CD14-positive monocyte (primary cell): ENCODE measurements around the gene TUBB6. TPM values are rescaled to one million over a fixed set of nuclear protein-coding genes. Genes with fewer than 3 reads are reported as not detected.

Experiments used
- DNase-seq, 3 donors: peaks; one replicate each; pipeline ENCODE4 v3.0.0-alpha.2; 2011 to 2022
- H2AFZ ChIP-seq: 2 replicates; pipeline ENCODE4 v1.6.0; 2012; ENCODE audit warnings: mild to moderate bottlenecking, low read depth, low read length, inconsistent platforms; ENCODE audit not compliant: insufficient read depth, poor library complexity, severe bottlenecking
- H3K27ac ChIP-seq, 2 donors: 1 replicate in 1 of 2; 2 replicates in 1 of 2; pipeline ENCODE4 v1.5.1; 2012 to 2013; ENCODE audit warnings: low read length in 2 of 2, control low read depth in 1 of 2, inconsistent platforms in 1 of 2, low read depth in 1 of 2, mild to moderate bottlenecking in 1 of 2
- H3K27me3 ChIP-seq, 2 donors: one replicate each; pipeline versions ENCODE4 v1.6.0 to v1.6.1; 2011 to 2013; ENCODE audit warnings: low read length in 2 of 2; ENCODE audit not compliant: control insufficient read depth in 2 of 2, insufficient read depth in 2 of 2
- H3K36me3 ChIP-seq, 2 donors: replicated peaks in 1 of 2; 1 replicate in 1 of 2; 2 replicates in 1 of 2; pipeline versions ENCODE4 v1.5.1 to v1.6.1; 2012 to 2013; ENCODE audit warnings: low read length in 2 of 2, control low read depth in 1 of 2, inconsistent platforms in 1 of 2, mild to moderate bottlenecking in 1 of 2; ENCODE audit not compliant: insufficient read depth in 2 of 2, control insufficient read depth in 1 of 2
- H3K4me1 ChIP-seq, 2 donors: 1 replicate in 1 of 2; 2 replicates in 1 of 2; pipeline versions ENCODE4 v1.5.1 to v1.6.1; 2012 to 2013; ENCODE audit warnings: low read length in 2 of 2, control low read depth in 1 of 2, inconsistent platforms in 1 of 2, mild to moderate bottlenecking in 1 of 2, moderate library complexity in 1 of 2; ENCODE audit not compliant: insufficient read depth in 2 of 2, control insufficient read depth in 1 of 2
- H3K4me2 ChIP-seq: replicated peaks from 2 replicates; pipeline ENCODE3; 2012; ENCODE audit warnings: low read length, moderate library complexity, mild to moderate bottlenecking; ENCODE audit not compliant: poor library complexity, severe bottlenecking; ENCODE audit errors: extremely low read depth
- H3K4me3 ChIP-seq, 3 experiments: fragments of 200-600 bp in 1 of 3; sonication (generic) in 1 of 3; replicated peaks in 1 of 3; 1 replicate in 2 of 3; 2 replicates in 1 of 3; pipeline ENCODE4 v1.5.1; 2011 to 2013; ENCODE audit warnings: low read length in 3 of 3, mild to moderate bottlenecking in 3 of 3, control low read depth in 2 of 3, low read depth in 2 of 3, inconsistent platforms in 1 of 3, moderate library complexity in 1 of 3
- H3K79me2 ChIP-seq: 2 replicates; pipeline ENCODE4 v1.6.0; 2012; ENCODE audit warnings: mild to moderate bottlenecking, control low read depth, inconsistent platforms, low read length, moderate library complexity; ENCODE audit not compliant: insufficient read depth
- H3K9ac ChIP-seq: 2 replicates; pipeline ENCODE4 v1.6.0; 2017; ENCODE audit warnings: low read length, mild to moderate bottlenecking; ENCODE audit not compliant: insufficient read depth, poor library complexity, severe bottlenecking
- H3K9me3 ChIP-seq, 2 donors: replicated peaks in 1 of 2; 1 replicate in 1 of 2; 2 replicates in 1 of 2; pipeline versions ENCODE4 v1.5.1 to v1.6.1; 2012 to 2013; ENCODE audit warnings: low read length in 2 of 2, control low read depth in 1 of 2; ENCODE audit not compliant: control insufficient read depth in 1 of 2, insufficient read depth in 1 of 2
- H4K20me1 ChIP-seq: 2 replicates; pipeline ENCODE4 v1.6.0; 2012; ENCODE audit warnings: mild to moderate bottlenecking, low read length, control low read depth, moderate library complexity; ENCODE audit not compliant: insufficient read depth
- H3K27ac Mint-ChIP-seq, 7 donors: one replicate each; pipeline ENCODE4 v1.8.0; 2020; ENCODE audit warnings: mild to moderate bottlenecking in 7 of 7, mixed read lengths in 7 of 7, moderate library complexity in 6 of 7, inconsistent platforms in 2 of 7
- H3K27me3 Mint-ChIP-seq, 3 donors: one replicate each; pipeline ENCODE4 v1.8.0; 2021 to 2022; ENCODE audit warnings: low read depth in 3 of 3, mild to moderate bottlenecking in 3 of 3, mixed read lengths in 3 of 3, moderate library complexity in 3 of 3, inconsistent platforms in 1 of 3
- H3K36me3 Mint-ChIP-seq, 2 donors: one replicate each; pipeline ENCODE4 v1.8.0; 2020; ENCODE audit warnings: mixed read lengths in 2 of 2, inconsistent platforms in 1 of 2, mild to moderate bottlenecking in 1 of 2
- H3K4me1 Mint-ChIP-seq: one replicate; pipeline ENCODE4 v1.8.0; 2020; ENCODE audit warnings: mild to moderate bottlenecking, mixed read lengths
- H3K4me3 Mint-ChIP-seq, 2 donors: one replicate each; pipeline ENCODE4 v1.8.0; 2020; ENCODE audit warnings: mild to moderate bottlenecking in 2 of 2, mixed read lengths in 2 of 2, moderate library complexity in 1 of 2
- H3K9me3 Mint-ChIP-seq, 7 donors: one replicate each; pipeline ENCODE4 v1.8.0; 2020 to 2022; ENCODE audit warnings: mixed read lengths in 7 of 7, mild to moderate bottlenecking in 6 of 7, moderate library complexity in 6 of 7, inconsistent platforms in 2 of 7
- CTCF ChIP-seq: fragments of 200-600 bp; IDR thresholded peaks from one replicate; pipeline ENCODE4 v1.8.0; 2022; ENCODE audit warnings: antibody characterized with exemption, mild to moderate bottlenecking
- WGBS: methylation state at CpG from one replicate; pipeline ENCODE4 v1.1.5; 2013; ENCODE audit warnings: missing lambda C conversion rate; ENCODE audit not compliant: insufficient coverage; 5-methylcytosine and 5-hydroxymethylcytosine counted together
- intact Hi-C, 2 donors: fragments of 100-400 bp; cut with micrococcal nuclease; formaldehyde crosslinking; loops; one replicate each; pipeline versions ENCODE4 v1.15.0 to v1.15.1; 2023
- polyA plus RNA-seq, 3 donors: library from polyadenylated mRNA; depleted of rRNA in 1 of 3; unstranded in 2 of 3; stranded (reverse) in 1 of 3; fragments of 300-500 nt in 2 of 3; fragments of >200 nt in 1 of 3; fragmentation: Illumina TruSeq in 2 of 3; gene quantifications; 1 replicate in 2 of 3; 2 replicates in 1 of 3; pipeline ENCODE4 v1.2.3, GENCODE V29; 2012 to 2021

TUBB6 gene
- polyA plus RNA-seq, 3 donors, result 15.8 to 34.9 (median 27.6) TPM

DNA sequence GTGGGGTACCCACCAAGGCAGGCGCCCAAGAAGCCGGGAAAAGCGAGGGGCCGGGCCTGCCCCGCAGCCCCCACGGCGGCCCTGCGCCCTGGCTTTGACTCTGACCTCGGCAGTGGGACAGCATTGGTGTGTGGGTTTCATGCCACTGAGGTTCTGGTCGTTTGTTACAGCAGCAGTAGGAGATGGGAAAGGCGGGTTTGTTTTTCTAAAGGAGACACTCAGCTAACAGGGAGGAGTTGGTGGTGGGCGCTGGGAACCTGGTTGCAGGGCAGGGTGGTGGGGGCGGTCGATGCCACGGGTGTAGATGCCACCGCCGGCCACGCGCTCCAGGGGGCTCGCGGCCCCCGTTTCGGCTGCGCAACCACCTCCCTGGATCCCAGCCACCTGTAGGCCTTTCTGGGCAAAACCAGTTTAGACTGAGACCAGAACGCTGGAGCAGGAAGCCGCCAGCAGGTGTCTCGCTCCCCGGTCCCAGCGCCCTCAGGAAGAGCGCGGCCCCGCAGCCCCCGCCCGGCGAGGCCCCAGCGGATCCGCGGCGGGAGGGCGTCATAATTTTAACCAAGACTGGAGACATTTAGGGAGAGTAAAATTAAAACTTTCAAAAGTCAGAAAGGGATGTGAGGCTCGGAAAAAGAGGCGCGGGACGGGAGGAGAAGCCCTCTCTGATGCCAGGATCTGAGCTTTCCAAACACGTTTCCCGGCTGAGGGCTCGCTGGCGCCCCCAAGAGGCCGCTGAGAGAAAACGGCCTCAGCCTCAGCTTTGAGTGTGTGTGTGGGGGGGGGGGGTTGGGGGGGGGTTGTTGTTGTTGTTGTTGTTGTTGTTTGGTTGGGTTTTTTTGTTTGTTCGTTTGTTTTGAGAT is 36.4 kb upstream of the TUBB6 start:
- Histone ChIP-seq H3K27me3 (no peaks in the 10 kb centered on the region), H3K4me1 (peaks cover 0 to 5% of the 10 kb centered on the region in 2 donors), H3K36me3 (no peaks in the 10 kb centered on the region), H4K20me1 (no peaks in the 10 kb centered on the region), H2AFZ (peak overlapping the region; percentile 80), H3K4me3 (peak overlapping the region; percentile 7 to 68 (median 14)), H3K9me3 (no peaks in the 10 kb centered on the region), H3K27ac (no peak overlapping the region), H3K79me2 (no peaks in the 10 kb centered on the region), H3K9ac (peak overlapping the region; percentile 27), H3K4me2 (peak overlapping the region; percentile 76)
- Mint-ChIP-seq H3K9me3 (no peaks in the 10 kb centered on the region), H3K27me3 (peaks cover 4 to 27% (median 10%) of the 10 kb centered on the region in 3 donors), H3K4me3 (peak overlapping the region; percentile 72 to 82), H3K4me1 (peaks cover 2% of the 10 kb centered on the region), H3K27ac (no peak overlapping the region), H3K36me3 (no peaks in the 10 kb centered on the region)
- peak; percentile 64 for TF ChIP-seq CTCF
- DNase-seq, result peak; percentile 18 to 48 (median 38)
- 23% methylated on average over 40 of the region's 51 CpGs for WGBS
- intact Hi-C loops, result no loop called here

GRCh38 chr18:12274793-12275192 is 33.2 kb upstream of the TUBB6 start:
- no peaks in the 10 kb centered on the region for H3K36me3 Mint-ChIP-seq
- no peaks in the 10 kb centered on the region for H3K9me3 Mint-ChIP-seq
- intact Hi-C loops, result no loop called here
- Histone ChIP-seq H3K4me2 (no peak overlapping the region), H3K4me1 (peaks cover 2 to 5% of the 10 kb centered on the region in 2 donors), H4K20me1 (no peaks in the 10 kb centered on the region), H3K9ac (no peak overlapping the region), H2AFZ (no peak overlapping the region), H3K4me3 (no peak overlapping the region), H3K36me3 (no peaks in the 10 kb centered on the region), H3K9me3 (no peaks in the 10 kb centered on the region), H3K27me3 (no peaks in the 10 kb centered on the region), H3K27ac (no peak overlapping the region), H3K79me2 (no peaks in the 10 kb centered on the region)
- H3K4me3 Mint-ChIP-seq, result no peak overlapping the region
- 100% methylated on average over 2 of the region's 4 CpGs for WGBS
- peaks cover 11% of the 10 kb centered on the region for H3K4me1 Mint-ChIP-seq
- peaks cover 2 to 23% (median 12%) of the 10 kb centered on the region in 3 donors for H3K27me3 Mint-ChIP-seq
- no peak for DNase-seq
- no peak for TF ChIP-seq CTCF
- peak overlapping the region in 1 of 7 donors; percentile 28 for H3K27ac Mint-ChIP-seq
